Upper lobe of right lung (tissue), 1 donor: Measurements from ENCODE around the gene GOLGB1. TPM values are rescaled to one million over a fixed set of nuclear protein-coding genes. Genes with fewer than 3 reads are reported as not detected.

Source experiments
- ATAC-seq: fragments of 200-7000 bp; cut with Tn5 transposase; one replicate; pipeline ENCODE4 v1.9.1; 2020; ENCODE audit warnings: mild to moderate bottlenecking, moderate library complexity
- DNase-seq: peaks from one replicate; pipeline ENCODE4 v3.0.0-alpha.2; 2020
- H3K27ac ChIP-seq: fragments of 200-600 bp; one replicate; pipeline ENCODE4 v1.8.0; 2022
- H3K27me3 ChIP-seq: fragments of 200-600 bp; one replicate; pipeline ENCODE4 v1.8.0; 2022; ENCODE audit warnings: mild to moderate bottlenecking
- H3K36me3 ChIP-seq: fragments of 200-600 bp; one replicate; pipeline ENCODE4 v1.8.0; 2022
- H3K4me1 ChIP-seq: fragments of 200-600 bp; one replicate; pipeline ENCODE4 v1.8.0; 2022
- H3K4me3 ChIP-seq: fragments of 200-600 bp; one replicate; pipeline ENCODE4 v1.8.0; 2022; ENCODE audit warnings: mild to moderate bottlenecking
- H3K9me3 ChIP-seq: fragments of 200-600 bp; one replicate; pipeline ENCODE4 v1.8.0; 2022
- CTCF ChIP-seq: fragments of 200-600 bp; IDR thresholded peaks from one replicate; pipeline ENCODE4 v1.8.0; 2022; ENCODE audit warnings: antibody characterized with exemption
- intact Hi-C: fragments of 100-400 bp; cut with DNase I; formaldehyde crosslinking; loops from one replicate; pipeline ENCODE4 v1.11.0; 2022
- total RNA-seq: library from RNA; stranded (reverse); fragmentation: NEBNext Ultra II Directional; extraction: Animal tissue kit (Norgen Biotek cat#: 25700); gene quantifications from one replicate; pipeline ENCODE4 v1.2.1, GENCODE V29; 2021
- donor health status: DM: no; HTN: yes; CAD: no; lungs with severe emphysema.

Gene GOLGB1
- total RNA-seq, 1 donor from 2014 or later = 57.0 TPM

- TF ChIP-seq CTCF = no peak
- H3K4me3 ChIP-seq = peak within 1 kb of the TSS; percentile 38
- peaks cover 8% of the 10 kb centered on the region for H3K4me1 ChIP-seq
- no peaks in the 10 kb centered on the region for H3K27me3 ChIP-seq
- H3K9me3 ChIP-seq = no peaks in the 10 kb centered on the region
- H3K27ac ChIP-seq = peak within 1 kb of the TSS; percentile 77
- peaks cover 29% of the 10 kb centered on the region for H3K36me3 ChIP-seq
- intact Hi-C loops = no loop called here
- DNase-seq (peak; percentile 76), ATAC-seq (peak; percentile 86)
Observed at GRCh38 chr3:121660356-121661171, 89.0 kb downstream of the GOLGB1 start, which contains the start of gene HCLS1. HCLS1 (minus strand) TSS chr3:121660903; CDS start chr3:121658347, 2,556 bp downstream.

GRCh38 chr3:121659586-121659985 lies 90.0 kb downstream of the GOLGB1 start:
- H3K4me3 ChIP-seq = peak overlapping the region; percentile 38
- intact Hi-C loops = no loop called here
- DNase-seq (no peak), ATAC-seq (peak; percentile 18)
- H3K9me3 ChIP-seq = no peaks in the 10 kb centered on the region
- no peak for TF ChIP-seq CTCF
- peaks cover 19% of the 10 kb centered on the region for H3K36me3 ChIP-seq
- peak overlapping the region; percentile 77 for H3K27ac ChIP-seq
- H3K27me3 ChIP-seq = no peaks in the 10 kb centered on the region
- peaks cover 8% of the 10 kb centered on the region for H3K4me1 ChIP-seq

- Histone ChIP-seq H3K9me3 (no peaks in the 10 kb centered on the region), H3K27ac (peak overlapping the region; percentile 17), H3K4me1 (peaks cover 8% of the 10 kb centered on the region), H3K4me3 (peak overlapping the region; percentile 38), H3K36me3 (peaks cover 12% of the 10 kb centered on the region), H3K27me3 (no peaks in the 10 kb centered on the region)
- DNase-seq = no peak
- no peak for ATAC-seq
- TF ChIP-seq CTCF = no peak
- intact Hi-C loops = no loop called here
Observed at GRCh38 chr3:121658716-121659435, 90.7 kb downstream of the GOLGB1 start.

- Histone ChIP-seq H3K27me3 (no peaks in the 10 kb centered on the region), H3K27ac (no peak overlapping the region), H3K9me3 (no peaks in the 10 kb centered on the region), H3K4me1 (peaks cover 8% of the 10 kb centered on the region), H3K4me3 (no peak overlapping the region), H3K36me3 (no peaks in the 10 kb centered on the region)
- no peak for ATAC-seq
- no peak for TF ChIP-seq CTCF
- DNase-seq = no peak
- intact Hi-C loops = no loop called here
Observed at GRCh38 chr3:121654493-121655385, 94.8 kb downstream of the GOLGB1 start.

GRCh38 chr3:121651684-121652083 lies 97.9 kb downstream of the GOLGB1 start:
- ATAC-seq (no peak), DNase-seq (no peak)
- intact Hi-C loops = no loop called here
- TF ChIP-seq CTCF = no peak
- H3K27me3 ChIP-seq = no peaks in the 10 kb centered on the region
- no peaks in the 10 kb centered on the region for H3K9me3 ChIP-seq
- no peaks in the 10 kb centered on the region for H3K36me3 ChIP-seq
- no peak overlapping the region for H3K27ac ChIP-seq
- no peaks in the 10 kb centered on the region for H3K4me1 ChIP-seq
- H3K4me3 ChIP-seq = no peak overlapping the region
